Transverse colon (tissue), 4 donors: ENCODE results near the gene SIM2.

Source experiments
- CTCF ChIP-seq, 5 experiments: fragments of 200-600 bp in 3 of 5; fragments of 450-650 bp in 2 of 5; sonication (generic) in 3 of 5; IDR thresholded peaks; 1 replicate in 2 of 5; 2 replicates in 3 of 5; pipeline ENCODE4 v1.5.1; 2016 to 2017; ENCODE audit warnings: antibody characterized with exemption in 5 of 5, inconsistent platforms in 3 of 5, mild to moderate bottlenecking in 2 of 5, moderate library complexity in 1 of 5
- EP300 ChIP-seq: sonication (generic); formaldehyde crosslinking; IDR thresholded peaks from one replicate; pipeline ENCODE4 v1.6.1; 2017; ENCODE audit warnings: antibody characterized with exemption, low read depth
- POLR2A ChIP-seq: fragments of 450-650 bp; IDR thresholded peaks from one replicate; pipeline ENCODE4 v1.6.1; 2016; ENCODE audit warnings: antibody characterized with exemption, mild to moderate bottlenecking, moderate library complexity
- POLR2AphosphoS5 ChIP-seq, 3 donors: sonication (generic); formaldehyde crosslinking; IDR thresholded peaks; one replicate each; pipeline ENCODE4 v1.6.1; 2016; ENCODE audit warnings: antibody characterized with exemption in 3 of 3

- TF ChIP-seq POLR2AphosphoS5 (IDR thresholded peaks at IDR 0.05), result no peak
- TF ChIP-seq POLR2A, result no peak
- TF ChIP-seq EP300, result no peak
- TF ChIP-seq CTCF (IDR thresholded peaks at IDR 0.05), result no peak
These were observed 9.6 kb upstream of the SIM2 start for GRCh38 chr21:36689324-36689723.
